Measurements from ENCODE around the gene SAMD11.

Gene SAMD11

GRCh38 chr1:905071-905749 lies 18.5 kb upstream of the SAMD11 start:
- DNase-seq (ENCODE audit: low read depth in 2 of 2, low spot score in 1 of 2) = no peak

- no peak for DNase-seq (ENCODE audit: low read depth in 2 of 2, low spot score in 1 of 2)
These were observed 17.7 kb upstream of the SAMD11 start for GRCh38 chr1:905811-906599.

GRCh38 chr1:906600-907420 lies 16.9 kb upstream of the SAMD11 start:
- no peak for DNase-seq (ENCODE audit: low read depth in 2 of 2, low spot score in 1 of 2)

- no peak for DNase-seq (ENCODE audit: low read depth in 2 of 2, low spot score in 1 of 2)
These were observed 15.9 kb upstream of the SAMD11 start for GRCh38 chr1:907611-908451.

- DNase-seq (ENCODE audit: low read depth in 2 of 2, low spot score in 1 of 2) = no peak
These were observed 15.1 kb upstream of the SAMD11 start for GRCh38 chr1:908661-909060.

GRCh38 chr1:909861-910310 lies 13.8 kb upstream of the SAMD11 start:
- no peak for DNase-seq (ENCODE audit: low read depth in 2 of 2, low spot score in 1 of 2)

- no peak for DNase-seq (ENCODE audit: low read depth in 2 of 2, low spot score in 1 of 2)
These were observed 13.3 kb upstream of the SAMD11 start for GRCh38 chr1:910311-910880.

GRCh38 chr1:910881-911721 lies 12.6 kb upstream of the SAMD11 start:
- DNase-seq (ENCODE audit: low read depth in 2 of 2, low spot score in 1 of 2) = no peak

GRCh38 chr1:911875-912739 lies 11.6 kb upstream of the SAMD11 start:
- no peak for DNase-seq (ENCODE audit: low read depth in 2 of 2, low spot score in 1 of 2)

- DNase-seq (ENCODE audit: low read depth in 2 of 2, low spot score in 1 of 2) = no peak
These were observed 10.9 kb upstream of the SAMD11 start for GRCh38 chr1:912740-913301.

- DNase-seq (ENCODE audit: low read depth in 2 of 2, low spot score in 1 of 2) = no peak
These were observed 10.1 kb upstream of the SAMD11 start for GRCh38 chr1:913491-914130.

- no peak for DNase-seq (ENCODE audit: low read depth in 2 of 2, low spot score in 1 of 2)
These were observed 9.4 kb upstream of the SAMD11 start for GRCh38 chr1:914131-914890.

- DNase-seq (ENCODE audit: low read depth in 2 of 2, low spot score in 1 of 2) = no peak
These were observed 8.8 kb upstream of the SAMD11 start for GRCh38 chr1:914891-915280.

- DNase-seq (ENCODE audit: low read depth in 2 of 2, low spot score in 1 of 2) = no peak
These were observed 8.2 kb upstream of the SAMD11 start for GRCh38 chr1:915295-916172.

GRCh38 chr1:916173-917075 lies 7.3 kb upstream of the SAMD11 start:
- no peak for DNase-seq (ENCODE audit: low read depth in 2 of 2, low spot score in 1 of 2)
